ENCODE data around the gene ACTN4.
A peak's percentile ranks its signal among the peaks of the same experiment; 100 is the strongest.
"Not testable (repeated sequence)": the region's sequence is repeated elsewhere in the genome, so short reads cannot be mapped to it uniquely, and the experiment has no call there.

Gene ACTN4

DNA sequence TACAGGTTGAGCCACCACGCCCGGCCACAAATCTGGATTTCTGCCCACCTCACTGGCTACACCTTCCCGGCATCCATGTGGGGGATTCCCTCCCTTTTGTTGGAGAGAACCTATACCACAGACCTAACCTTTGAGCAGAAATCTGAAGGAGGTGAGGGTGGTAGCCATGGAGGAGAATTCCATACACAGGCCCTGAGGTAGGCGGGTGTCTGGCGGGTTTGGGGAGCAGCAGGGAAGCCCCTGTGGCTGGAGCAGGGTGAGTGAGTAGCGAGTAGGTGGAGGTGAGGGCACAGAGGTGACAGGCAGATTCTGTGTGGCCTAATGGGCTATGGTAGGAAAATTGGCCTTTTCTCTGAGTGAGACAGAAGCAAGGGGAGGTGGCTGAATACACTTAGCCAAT, 17.9 kb upstream of the ACTN4 start:
- H3K4me3 ChIP-seq (ENCODE audit: low read length), result no peak overlapping the region
- TF ChIP-seq, protein P1, sequence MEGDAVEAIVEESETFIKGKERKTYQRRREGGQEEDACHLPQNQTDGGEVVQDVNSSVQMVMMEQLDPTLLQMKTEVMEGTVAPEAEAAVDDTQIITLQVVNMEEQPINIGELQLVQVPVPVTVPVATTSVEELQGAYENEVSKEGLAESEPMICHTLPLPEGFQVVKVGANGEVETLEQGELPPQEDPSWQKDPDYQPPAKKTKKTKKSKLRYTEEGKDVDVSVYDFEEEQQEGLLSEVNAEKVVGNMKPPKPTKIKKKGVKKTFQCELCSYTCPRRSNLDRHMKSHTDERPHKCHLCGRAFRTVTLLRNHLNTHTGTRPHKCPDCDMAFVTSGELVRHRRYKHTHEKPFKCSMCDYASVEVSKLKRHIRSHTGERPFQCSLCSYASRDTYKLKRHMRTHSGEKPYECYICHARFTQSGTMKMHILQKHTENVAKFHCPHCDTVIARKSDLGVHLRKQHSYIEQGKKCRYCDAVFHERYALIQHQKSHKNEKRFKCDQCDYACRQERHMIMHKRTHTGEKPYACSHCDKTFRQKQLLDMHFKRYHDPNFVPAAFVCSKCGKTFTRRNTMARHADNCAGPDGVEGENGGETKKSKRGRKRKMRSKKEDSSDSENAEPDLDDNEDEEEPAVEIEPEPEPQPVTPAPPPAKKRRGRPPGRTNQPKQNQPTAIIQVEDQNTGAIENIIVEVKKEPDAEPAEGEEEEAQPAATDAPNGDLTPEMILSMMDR (conservative IDR thresholded peaks at IDR 0.05; ENCODE audit: low read depth, low read length), result no peak
- no peak for DNase-seq (ENCODE audit: low read depth)

DNA sequence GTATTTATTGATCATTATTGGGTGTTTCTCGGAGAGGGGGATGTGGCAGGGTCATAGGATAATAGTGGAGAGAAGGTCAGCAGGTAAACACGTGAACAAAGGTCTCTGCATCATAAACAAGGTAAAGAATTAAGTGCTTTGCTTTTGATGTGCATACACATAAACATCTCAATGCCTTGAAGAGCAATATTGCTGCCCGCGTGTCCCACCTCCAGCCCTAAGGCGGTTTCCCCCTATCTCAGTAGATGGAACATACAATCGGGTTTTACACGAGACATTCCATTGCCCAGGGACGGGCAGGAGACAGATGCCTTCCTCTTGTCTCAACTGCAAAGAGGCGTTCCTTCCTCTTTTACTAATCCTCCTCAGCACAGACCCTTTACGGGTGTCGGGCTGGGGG, 16.1 kb upstream of the ACTN4 start:
- DNase-seq (ENCODE audit: low read depth); H3K4me3 ChIP-seq (ENCODE audit: low read length): not testable (repeated sequence)

DNA sequence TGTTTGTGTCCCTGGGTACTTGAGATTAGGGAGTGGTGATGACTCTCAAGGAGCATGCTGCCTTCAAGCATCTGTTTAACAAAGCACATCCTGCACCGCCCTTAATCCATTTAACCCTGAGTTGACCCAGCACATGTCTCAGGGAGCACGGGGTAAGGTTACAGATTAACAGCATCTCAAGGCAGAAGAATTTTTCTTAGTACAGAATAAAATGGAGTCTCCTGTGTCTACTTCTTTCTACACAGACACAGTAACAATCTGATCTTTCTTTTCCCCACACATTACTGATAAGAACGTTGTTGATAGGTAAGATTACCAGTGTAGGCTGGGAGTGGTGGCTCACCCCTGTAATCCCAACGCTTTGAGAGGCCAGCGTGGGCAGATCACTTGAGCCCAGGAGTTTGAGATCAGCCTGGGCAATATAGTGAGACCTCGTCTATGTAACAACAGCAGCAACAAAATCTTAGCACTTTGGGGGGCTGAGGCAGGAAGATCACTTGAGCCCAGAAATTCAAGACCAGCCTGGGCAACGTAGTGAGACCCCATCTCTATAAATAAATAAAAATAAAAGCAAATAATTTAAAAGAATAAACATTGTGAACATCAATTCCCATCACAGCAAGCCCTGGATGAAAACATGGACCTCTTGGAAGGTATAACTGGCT, 15.5 kb upstream of the ACTN4 start:
- not testable (repeated sequence) for DNase-seq (ENCODE audit: low read depth); H3K4me3 ChIP-seq (ENCODE audit: low read length)

DNA sequence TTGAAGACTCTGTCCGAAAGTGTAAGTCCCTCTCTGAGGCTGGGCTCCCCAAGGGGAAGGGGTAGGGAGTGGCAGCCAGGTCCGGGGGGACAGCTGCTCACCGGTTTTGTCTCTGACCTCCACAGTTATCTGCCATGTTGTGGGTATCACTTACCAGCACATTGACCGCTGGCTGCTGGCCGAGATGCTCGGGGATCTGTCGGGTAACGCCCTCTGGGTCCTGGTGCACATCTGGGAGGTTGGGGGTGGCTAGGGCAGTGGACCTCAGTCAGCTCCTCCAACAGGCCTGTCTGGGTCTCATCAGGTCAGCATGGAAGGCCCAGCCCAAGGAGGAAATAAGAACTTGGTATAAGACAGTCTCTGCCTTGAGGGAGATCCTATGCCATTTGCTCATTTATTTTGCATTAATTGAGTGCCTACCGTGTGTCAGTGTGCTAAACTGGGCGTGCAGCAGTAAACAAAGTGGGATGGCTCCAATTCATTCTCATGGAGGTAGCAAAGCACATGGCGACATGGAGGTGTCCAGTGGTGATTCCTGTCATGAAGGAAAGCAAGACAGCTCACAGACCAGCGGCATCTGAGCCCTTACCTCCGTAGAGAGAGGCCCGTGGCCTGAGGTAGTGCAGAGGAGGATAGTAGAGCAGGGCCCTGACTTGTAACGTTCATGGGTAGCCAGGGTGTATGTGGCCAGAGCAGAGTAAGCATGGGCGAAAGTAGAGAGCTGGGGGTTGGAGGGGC, 14.8 kb upstream of the ACTN4 start:
- no peak for DNase-seq (ENCODE audit: low read depth)
- TF ChIP-seq, protein P1 (conservative IDR thresholded peaks at IDR 0.05; ENCODE audit: low read depth, low read length), result no peak
- H3K4me3 ChIP-seq (ENCODE audit: low read length), result no peak overlapping the region

DNA sequence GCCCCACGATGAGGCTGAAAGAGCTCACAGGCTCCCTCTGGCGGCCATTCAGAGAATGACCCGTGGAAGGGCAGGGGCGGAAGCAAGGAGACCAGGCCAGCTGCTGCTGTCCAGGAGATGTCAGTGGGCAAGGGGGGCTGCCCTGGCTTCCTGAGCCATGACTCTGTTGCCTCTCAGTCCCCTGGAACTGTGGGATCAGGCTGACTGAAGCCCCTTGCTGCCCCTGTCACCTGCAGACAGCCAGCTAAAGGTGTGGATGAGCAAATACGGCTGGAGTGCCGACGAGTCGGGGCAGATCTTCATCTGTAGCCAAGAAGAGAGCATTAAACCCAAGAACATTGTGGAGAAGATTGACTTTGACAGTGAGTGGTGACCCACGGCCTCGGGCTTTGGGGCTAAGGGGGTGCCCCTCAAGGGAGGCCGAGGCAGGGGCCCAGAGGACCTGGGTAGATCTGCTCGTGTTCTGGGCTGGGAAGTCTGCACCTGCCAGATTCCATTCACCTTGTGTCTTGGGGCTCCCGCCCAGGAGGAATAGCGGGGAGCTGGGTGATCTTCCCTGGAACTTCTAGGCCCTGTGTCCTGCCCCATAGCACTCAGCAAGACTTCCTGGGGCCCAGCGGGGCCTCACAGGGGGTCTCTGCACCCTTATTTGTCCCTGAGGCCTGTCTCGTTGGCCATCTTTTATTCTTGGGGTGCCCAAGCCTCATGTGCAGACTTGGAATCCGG, 12.5 kb upstream of the ACTN4 start:
- DNase-seq (ENCODE audit: low read depth), result no peak
- no peak overlapping the region for H3K4me3 ChIP-seq (ENCODE audit: low read length)

DNA sequence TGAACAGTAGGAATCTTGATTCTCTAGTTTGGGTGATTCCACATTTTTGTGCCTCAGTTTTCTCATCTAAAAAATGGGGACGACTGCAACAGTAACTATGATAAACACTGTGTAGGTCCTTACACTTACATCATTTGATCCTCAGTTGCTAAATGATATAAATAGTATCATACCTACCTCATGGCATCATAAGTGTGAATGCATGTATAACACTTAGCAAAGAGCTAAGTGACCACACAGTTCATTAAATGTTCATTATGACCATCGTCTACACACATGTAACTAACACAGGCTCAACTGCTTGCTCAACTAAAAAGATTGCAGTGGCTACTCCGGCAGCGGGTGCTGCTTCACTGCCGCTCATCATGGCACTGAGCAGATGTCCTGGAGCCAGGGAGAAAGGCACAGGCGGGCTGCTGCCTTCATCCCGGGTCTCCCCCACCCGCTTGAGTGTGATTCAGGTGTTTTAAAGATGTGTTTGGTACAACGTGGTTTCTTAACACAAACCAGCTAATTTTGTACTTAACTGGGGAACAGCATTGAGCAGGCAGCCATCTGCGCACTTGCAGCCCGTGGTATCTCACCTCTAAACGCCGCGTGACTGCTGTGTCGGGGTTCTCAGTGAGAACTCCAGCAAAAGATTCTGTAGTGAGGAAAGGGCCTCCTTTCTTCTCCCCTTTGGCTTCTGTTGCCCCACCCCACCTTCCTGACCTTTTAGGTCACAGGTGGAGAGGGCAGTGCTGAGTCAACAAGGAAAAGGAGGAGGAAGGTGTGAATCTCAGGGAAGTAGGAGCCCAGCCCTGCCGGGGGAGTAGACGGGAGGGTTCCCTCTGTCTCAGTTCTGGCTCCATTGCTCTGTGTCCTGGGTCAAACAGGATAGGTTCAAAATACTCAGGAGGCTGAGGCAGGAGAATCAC, 11.7 kb upstream of the ACTN4 start:
- no peak overlapping the region for H3K4me3 ChIP-seq (ENCODE audit: low read length)
- TF ChIP-seq, protein P1 (conservative IDR thresholded peaks at IDR 0.05; ENCODE audit: low read depth, low read length), result no peak
- no peak for DNase-seq (ENCODE audit: low read depth)

More for the DNA sequence above, 12.5 kb upstream of the ACTN4 start:
- TF ChIP-seq, protein P1 (conservative IDR thresholded peaks at IDR 0.05; ENCODE audit: low read depth, low read length), result peak; percentile 91

DNA sequence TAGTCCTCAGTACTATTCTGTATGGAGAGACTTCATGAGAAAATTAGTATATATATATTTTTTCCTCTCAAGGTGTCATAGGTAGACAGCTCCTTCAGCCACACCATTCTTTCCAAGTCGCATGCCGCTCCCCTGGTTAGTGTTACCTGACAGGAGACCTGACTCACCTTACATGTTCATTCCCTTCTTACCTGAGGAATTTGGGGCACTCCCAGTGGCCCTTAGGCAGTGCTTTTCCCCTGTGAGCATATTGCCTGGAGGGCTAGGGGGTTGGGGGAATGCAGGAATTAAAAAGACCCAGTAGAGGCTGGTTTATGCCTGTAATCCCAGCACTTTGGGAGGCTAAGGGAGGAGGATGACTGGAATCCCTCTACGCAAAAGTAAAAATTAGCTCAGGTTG, 9.0 kb upstream of the ACTN4 start:
- TF ChIP-seq, protein P1 (conservative IDR thresholded peaks at IDR 0.05; ENCODE audit: low read depth, low read length), result no peak
- H3K4me3 ChIP-seq (ENCODE audit: low read length), result no peak overlapping the region
- no peak for DNase-seq (ENCODE audit: low read depth)
